SKM-1 (cell line): ENCODE data around the gene PKDCC.
"Not testable (repeated sequence)": the region's sequence is repeated elsewhere in the genome, so short reads cannot be mapped to it uniquely, and the experiment has no call there.

Experiments used
- DNase-seq: peaks from one replicate; lab custom pipeline; 2025; ENCODE audit not compliant: unreplicated experiment; lab: John Stamatoyannopoulos, UW

Gene PKDCC

DNA sequence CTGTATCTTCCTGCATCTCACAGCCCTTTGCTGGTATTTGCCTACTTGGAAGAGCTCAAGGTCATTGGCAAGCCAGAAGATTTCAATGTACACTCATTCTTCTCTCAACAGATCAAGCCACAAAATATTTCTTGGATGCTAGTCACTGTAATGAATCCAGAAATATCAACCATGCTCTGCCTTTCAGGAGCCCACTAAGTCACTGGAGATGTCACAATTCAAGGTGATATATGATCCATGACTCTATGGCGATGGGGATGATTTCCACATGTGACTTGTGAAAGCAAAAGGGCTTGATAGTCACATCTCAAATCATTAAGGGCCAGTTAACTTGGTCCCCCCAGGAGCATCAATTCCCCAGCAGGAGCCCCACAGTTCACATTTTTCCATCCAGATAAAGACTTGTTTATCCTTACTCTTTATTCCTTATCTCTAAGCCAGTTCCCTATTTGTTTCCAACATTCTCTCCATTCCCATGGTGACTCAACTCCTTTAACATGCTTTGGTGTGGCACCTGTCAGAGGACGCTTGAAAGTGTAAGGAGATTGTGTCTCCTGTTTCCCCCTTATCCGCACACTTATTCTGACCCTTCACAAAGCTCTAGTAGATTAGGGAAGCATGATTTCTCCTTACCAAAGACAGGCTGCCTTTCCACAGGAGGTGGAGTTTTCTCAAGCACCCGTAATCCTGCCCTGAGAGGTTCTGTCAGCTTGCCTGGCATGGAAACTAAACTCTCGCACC is 15.8 kb downstream of the PKDCC start:
- DNase-seq: no peak

DNA sequence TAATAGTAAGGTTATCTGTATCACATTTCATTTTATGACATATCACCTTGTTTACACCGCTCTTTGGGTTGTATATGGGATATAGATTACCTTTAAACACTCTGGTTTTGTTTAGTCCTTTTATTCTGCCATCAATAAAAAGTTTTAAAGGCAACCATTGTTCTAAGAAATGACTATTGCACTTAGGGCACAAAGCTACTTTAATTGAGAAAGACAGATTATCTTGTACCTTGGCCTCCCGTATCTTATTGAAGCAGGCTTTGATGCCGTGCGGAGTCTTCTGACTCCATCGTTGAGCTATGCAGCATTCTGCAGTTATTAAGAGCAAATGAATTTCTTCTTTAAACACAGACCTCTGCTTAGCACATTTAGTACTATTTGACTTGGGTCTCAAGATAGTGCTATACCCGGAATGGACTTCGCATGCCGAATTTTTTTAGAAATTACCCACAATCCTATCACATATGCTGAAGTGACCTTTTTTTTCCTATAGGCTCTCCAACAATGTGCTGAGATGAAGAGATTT is 16.7 kb downstream of the PKDCC start:
- DNase-seq: no peak

DNA sequence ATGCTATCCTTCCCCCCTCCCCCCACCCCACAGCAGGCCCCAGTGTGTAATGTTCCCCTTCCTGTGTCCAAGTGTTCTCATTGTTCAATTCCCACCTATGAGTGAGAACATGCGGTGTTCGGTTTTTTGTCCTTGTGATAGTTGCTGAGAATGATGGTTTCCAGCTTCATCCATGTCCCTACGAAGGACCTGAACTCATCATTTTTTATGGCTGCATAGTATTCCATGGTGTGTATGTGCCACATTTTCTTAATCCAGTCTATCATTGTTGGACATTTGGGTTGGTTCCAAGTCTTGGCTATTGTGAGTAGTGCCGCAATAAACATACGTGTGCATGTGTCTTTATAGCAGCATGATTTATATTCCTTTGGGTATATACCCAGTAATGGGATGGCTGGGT is 17.9 kb downstream of the PKDCC start:
- not testable (repeated sequence) for DNase-seq

GRCh38 chr2:42067001-42067400 is 19.2 kb downstream of the PKDCC start:
- DNase-seq: not testable (repeated sequence)

- no peak for DNase-seq
These were observed 19.7 kb downstream of the PKDCC start for GRCh38 chr2:42067521-42067920.

GRCh38 chr2:42068571-42069178 is 20.9 kb downstream of the PKDCC start:
- no peak for DNase-seq

- no peak for DNase-seq
These were observed 21.7 kb downstream of the PKDCC start for GRCh38 chr2:42069568-42069967.

GRCh38 chr2:42071791-42072190 is 24.0 kb downstream of the PKDCC start:
- peak; percentile 82 for DNase-seq

DNA sequence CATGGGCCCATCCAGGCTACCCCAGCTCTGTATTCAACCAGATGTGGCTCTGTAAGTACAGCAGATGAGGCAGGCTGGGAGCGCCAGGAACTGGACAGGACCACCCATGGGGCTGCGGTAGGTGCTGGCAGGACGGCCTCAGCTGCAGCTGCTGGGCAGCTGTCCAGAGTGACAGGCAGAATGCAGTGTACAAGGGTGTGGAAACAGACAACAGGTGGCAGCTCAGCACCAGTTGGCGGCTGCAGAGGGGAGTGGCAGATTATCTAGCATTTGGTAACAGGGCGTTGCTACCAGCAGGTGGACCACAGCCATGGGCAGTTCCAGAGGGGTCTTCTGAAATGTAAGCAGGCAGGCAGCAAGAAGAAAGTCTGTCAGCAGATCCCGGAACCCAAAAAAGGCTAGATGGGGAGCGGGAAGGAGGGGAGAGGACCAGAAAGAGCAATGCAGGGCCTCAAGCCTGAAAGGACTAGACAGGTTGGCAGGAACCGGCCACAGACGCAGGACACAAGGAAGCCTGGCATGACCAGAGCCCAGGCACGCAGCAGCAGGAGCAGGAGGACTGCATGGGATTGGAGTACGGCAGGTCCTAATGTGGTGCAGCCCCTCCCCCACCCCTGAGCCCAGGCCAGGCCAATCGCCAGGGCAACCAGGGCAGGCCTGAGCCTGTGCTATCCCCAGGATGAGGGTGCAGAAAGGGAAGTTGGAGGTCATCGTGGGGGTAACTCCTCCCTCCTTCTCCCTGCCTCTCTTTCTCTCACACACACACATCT is 24.7 kb downstream of the PKDCC start:
- DNase-seq: peak; percentile 84

DNA sequence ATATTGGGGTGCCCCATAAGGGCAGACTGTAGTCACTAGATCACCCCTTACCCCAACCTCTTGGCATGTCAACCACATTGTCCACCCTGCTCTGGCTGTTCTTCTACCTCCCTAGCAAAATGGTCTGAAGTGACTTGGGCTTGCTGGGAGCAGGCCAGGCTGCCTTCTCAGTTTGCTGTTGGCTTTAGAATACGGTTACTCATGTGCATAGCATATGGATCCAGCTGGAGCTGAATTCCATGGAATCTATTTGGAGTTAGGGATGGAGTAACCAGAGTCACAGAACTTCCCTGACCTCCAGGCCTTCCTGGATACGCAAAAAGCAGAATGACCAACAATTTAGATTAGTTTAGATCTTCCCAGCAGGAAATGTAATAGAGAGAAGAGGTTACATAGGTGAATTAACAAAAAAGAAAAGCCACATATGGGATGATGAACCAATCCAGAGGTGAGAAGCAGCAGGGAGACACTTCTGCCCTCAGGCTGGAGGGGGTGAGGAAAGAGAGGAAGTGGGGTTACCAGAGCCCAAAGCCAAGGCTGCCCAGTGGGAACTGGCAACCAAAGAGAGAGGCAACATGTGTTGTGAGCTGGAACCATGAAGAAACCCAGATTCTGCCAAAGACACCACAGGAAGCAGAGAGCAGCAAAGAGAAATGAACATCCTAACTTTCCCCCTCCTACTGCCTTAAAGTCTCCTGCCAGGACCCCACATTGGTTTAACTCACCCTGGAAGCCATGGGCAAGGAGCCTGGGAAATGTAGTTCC is 26.1 kb downstream of the PKDCC start:
- DNase-seq: no peak

- no peak for DNase-seq
These were observed 26.8 kb downstream of the PKDCC start for GRCh38 chr2:42074661-42075060.

GRCh38 chr2:42076357-42077225 is 28.8 kb downstream of the PKDCC start:
- DNase-seq: no peak

DNA sequence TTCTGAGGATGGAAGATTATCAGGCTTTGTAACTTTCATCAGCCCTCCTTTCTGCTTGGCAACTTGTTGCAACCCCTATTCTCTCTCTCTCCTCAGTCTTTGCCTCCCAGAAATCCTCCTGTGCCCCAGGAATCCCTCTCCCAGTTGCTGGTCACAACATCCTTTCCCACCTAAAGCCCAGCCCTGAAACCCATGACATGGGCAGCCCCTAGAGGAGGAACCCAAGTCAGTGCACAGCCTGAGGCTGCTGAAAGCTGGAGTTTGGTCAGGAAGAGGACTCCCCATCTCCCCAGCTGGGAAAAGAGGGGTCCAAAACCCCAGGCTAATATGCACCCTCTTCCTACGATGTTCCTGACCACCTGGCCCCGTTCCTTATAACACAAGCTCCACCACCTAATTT is 29.5 kb downstream of the PKDCC start:
- DNase-seq: no peak

GRCh38 chr2:42079737-42080287 is 32.0 kb downstream of the PKDCC start:
- DNase-seq: no peak

DNA sequence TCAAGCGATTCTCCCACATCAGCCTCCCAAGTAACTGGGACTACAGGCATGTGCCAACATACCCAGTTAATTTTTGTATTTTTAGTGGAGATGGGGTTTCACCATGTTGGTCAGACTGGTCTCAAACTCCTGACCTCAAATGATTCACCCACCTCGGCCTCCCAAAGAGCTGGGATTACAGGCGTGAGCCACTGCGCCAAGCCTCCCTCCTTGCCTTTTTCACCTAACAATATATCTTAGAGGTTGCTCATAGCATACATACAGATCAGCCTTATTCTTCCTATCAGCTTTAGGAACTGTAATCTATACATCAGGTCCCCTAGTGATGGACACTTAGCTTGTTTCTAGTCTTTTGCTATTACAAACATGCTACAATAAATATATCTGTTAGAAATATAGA is 33.3 kb downstream of the PKDCC start:
- not testable (repeated sequence) for DNase-seq

GRCh38 chr2:42082016-42082415 is 34.2 kb downstream of the PKDCC start:
- DNase-seq: no peak

DNA sequence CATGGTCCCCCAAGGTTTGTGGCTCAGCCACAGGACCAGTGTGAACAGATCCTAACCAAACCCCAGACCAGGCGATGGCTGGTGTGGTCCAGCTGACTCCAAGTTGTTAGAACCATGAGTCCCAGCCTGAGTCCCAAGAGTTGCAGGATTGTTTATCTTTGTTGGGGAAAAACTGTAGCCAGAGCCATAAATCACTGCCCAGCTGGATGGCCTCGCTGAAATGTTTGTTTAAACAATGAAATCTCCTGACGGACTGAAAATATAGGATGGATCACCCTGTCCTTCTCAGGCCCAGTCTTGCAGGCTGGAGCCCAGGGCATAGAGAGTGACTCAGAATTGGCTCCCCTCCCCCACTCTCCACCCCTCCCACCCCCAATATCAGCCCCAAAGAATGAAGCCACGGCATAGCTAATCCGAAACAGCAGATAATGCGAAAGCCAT is 36.4 kb downstream of the PKDCC start:
- no peak for DNase-seq

GRCh38 chr2:42085070-42085469 is 37.2 kb downstream of the PKDCC start:
- not testable (repeated sequence) for DNase-seq

- DNase-seq: no peak
These were observed 38.1 kb downstream of the PKDCC start for GRCh38 chr2:42085706-42086487.
